Measurements from ENCODE around the gene ZBP1. TPM values are rescaled to one million over a fixed set of nuclear protein-coding genes. Genes with fewer than 3 reads are reported as not detected.

ZBP1 gene
- polyA plus RNA-seq, 4 donors = 0.08 to 0.10 TPM; not detected in 2

DNA sequence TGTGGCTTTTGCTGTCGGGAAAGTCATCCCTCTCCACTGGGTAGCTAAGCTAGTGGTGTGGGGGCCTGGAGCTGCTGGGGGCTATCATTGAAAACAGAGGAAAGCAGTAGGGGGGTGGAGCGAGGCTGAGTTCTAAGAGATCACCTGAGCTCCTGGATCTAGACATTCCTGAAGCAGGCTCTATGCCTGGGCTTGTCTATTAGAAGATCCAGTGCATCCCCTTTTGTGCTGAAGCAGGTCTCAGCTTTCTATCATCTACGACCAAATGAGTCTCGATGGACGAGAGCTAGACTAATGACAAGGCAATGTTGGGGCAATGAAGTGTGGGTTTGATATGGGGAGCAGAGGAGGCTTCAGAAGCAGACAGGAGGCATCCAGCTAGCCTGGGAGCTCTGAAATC is 18.5 kb downstream of the ZBP1 start:
- DNase-seq (ENCODE audit: low read depth in 4 of 4, low spot score in 3 of 4) = no peak

- no peak for DNase-seq (ENCODE audit: low read depth in 4 of 4, low spot score in 3 of 4)
These were observed 19.0 kb downstream of the ZBP1 start for GRCh38 chr20:57601211-57601570.

DNA sequence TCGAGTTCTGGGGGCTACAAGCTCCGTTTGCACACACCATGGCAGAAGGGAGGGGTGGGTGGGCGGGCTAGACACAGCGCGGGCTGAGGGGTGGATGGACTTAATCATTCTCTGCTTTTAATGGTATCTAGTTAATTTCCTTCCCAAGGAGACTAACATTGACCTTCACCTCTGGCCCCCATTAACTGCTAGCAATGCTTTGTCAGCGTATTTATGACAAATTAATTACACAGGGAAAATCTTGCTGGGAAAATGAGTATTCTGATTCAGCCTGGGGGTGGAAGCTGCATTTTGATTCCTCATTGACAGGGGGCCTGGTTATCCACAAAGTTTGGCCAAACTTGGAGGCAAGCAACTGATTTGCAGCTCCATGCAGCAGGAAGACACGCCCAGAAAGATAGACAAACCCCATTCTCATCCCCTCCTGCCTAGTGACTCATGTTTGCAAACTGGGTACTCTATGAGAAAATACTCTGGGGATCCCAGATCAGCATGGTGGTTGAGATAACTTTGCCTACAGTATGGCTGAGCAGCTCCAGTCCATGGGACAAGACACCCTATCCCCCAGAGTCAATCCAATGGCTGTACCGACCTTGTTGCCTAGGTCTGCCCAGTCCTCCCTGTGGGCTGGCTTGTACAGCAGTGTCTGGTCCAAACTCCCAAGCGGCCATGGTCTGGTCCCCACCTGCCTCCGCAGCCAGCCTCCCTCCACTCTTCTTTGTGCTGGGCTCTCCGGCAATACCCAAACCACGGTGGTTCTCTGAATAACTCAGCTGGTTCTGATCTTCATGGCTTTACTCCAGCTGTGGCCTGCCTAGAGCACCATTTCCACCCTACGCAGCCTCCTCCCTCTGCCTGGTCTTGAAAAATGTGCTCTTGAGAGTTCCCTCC is 19.7 kb downstream of the ZBP1 start:
- no peak for DNase-seq (ENCODE audit: low read depth in 4 of 4, low spot score in 3 of 4)

DNA sequence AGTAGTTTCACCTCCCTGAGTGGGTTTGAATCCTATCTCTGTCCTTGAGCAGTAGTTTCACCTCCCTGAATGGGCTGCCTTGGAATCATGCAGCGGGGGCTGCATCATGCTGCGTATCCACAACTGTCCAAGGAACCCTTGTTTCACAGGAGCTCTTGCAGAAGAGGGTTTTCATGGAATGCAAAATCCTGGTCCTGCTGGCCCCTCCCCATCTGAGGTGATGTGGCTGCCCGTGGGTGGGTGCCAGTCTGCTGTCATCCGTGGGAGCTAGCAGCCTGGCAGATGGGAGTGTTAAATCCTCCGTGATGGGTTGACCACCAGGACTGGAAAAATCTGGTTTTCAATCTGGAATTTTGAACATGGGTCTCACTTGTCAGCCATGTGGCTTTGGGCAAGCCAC is 21.7 kb downstream of the ZBP1 start:
- DNase-seq (ENCODE audit: low read depth in 4 of 4, low spot score in 3 of 4) = no peak

DNA sequence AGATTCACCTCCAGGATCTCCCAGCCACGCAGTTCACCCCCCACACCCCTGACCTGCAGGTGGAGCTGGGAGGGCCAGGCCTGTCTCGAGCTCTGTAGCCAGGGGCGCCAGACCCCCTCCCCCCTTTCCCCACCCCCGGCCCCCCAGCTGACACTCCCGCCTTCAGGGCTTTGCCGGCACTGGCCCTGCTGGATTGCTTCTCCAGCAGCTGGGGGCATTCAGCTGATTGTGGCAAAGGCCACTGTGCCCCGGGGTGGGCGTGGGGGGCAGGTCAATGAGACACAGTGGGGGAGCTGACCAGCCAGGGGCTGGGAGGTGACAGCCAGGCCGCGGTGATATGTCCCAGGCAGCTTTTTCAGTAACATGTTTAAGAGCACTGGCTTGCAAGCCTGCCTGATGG is 22.2 kb downstream of the ZBP1 start:
- no peak for DNase-seq (ENCODE audit: low read depth in 4 of 4, low spot score in 3 of 4)

DNA sequence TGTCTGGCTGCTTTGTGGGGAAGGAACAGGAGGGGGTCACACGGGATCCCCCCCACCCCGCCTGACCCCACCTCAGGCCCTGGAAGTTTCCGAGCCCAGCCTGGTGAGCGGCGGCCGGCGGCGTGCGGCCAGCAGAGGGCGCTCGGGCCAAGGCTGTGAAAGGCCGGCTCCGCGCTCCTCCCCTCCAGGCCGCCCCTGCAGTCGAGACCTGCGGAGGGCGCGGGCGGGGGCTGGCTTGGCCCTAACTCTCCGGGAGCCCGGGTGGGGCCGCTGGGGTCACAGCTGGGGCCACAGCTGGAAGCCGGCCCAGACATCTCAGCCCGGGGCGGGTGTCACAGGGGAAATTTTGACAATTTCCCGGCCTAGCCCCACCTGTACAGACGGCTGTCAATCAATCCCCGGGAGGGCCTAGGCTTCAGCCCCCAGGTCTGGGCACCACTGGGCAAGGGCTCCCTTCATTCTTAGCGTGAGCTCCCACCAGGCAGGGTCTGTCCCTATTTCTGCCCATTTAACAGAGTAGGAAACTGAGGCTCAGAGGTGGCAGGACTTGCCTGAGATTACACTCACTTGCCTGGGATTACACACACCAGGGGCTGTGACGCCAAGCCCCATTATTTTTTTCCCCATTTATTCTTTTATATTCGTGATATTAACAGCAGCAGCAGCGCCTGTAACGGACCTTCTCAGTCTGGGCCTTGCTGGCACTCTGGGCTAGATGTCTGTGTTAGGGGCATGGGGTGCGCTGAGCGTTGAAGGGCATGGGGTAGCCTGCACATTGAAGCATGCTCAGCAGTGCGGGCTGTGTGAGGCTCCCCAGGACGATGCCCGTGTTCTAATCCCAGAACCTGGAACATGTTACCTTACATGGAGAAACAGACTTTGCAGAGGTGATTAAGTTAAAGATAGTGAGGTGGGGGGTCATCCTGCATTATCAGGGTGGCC is 23.0 kb downstream of the ZBP1 start:
- no peak for DNase-seq (ENCODE audit: low read depth in 4 of 4, low spot score in 3 of 4)

GRCh38 chr20:57596358-57596757 is 23.9 kb downstream of the ZBP1 start:
- DNase-seq (ENCODE audit: low read depth in 4 of 4, low spot score in 3 of 4) = no peak

- DNase-seq (ENCODE audit: low read depth in 4 of 4, low spot score in 3 of 4) = no peak
These were observed 24.9 kb downstream of the ZBP1 start for GRCh38 chr20:57595041-57596030.

GRCh38 chr20:57594092-57594951 is 25.9 kb downstream of the ZBP1 start:
- no peak for DNase-seq (ENCODE audit: low read depth in 4 of 4, low spot score in 3 of 4)

GRCh38 chr20:57593134-57593886 is 26.9 kb downstream of the ZBP1 start:
- no peak for DNase-seq (ENCODE audit: low read depth in 4 of 4, low spot score in 3 of 4)

DNA sequence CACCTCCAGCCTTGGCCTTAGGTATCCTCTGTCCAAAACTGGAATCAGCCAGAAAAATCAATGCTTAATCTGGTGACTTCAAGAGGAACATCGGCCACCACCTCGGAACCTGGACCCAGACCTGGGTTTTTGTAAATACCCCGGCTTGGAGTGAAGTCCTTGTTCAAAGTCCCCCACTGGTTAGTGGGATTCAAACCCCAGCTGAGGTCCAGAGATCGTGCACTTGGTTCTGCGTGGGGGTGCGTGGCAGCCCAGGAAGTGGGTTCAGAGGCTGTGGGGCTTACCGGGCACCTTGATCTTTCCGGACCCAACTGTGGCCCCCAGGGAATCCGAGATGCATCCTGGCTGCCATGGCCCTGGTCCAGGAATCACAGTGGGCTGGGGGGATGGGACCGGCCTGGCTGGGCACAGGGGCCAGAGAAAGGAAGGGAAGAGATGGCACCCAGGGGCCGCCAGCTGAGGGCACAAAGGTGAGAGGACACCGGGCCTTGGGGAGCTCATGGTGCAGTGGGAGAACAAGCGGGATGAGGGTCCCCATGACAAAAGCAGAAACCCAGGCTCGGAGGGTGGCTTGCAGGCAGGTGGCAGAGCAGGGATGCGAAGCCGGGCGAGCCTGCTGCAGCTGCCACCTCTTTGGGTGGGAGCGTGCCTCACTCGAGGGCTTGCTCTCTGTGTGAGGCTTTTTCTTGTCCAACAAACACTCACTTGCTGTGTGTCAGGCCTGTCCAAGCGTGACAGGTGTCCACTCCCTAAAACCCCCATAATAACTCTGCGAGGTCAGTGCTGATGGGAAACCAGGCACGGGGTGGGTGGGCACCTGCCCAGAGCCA is 27.7 kb downstream of the ZBP1 start:
- no peak for DNase-seq (ENCODE audit: low read depth in 4 of 4, low spot score in 3 of 4)

DNA sequence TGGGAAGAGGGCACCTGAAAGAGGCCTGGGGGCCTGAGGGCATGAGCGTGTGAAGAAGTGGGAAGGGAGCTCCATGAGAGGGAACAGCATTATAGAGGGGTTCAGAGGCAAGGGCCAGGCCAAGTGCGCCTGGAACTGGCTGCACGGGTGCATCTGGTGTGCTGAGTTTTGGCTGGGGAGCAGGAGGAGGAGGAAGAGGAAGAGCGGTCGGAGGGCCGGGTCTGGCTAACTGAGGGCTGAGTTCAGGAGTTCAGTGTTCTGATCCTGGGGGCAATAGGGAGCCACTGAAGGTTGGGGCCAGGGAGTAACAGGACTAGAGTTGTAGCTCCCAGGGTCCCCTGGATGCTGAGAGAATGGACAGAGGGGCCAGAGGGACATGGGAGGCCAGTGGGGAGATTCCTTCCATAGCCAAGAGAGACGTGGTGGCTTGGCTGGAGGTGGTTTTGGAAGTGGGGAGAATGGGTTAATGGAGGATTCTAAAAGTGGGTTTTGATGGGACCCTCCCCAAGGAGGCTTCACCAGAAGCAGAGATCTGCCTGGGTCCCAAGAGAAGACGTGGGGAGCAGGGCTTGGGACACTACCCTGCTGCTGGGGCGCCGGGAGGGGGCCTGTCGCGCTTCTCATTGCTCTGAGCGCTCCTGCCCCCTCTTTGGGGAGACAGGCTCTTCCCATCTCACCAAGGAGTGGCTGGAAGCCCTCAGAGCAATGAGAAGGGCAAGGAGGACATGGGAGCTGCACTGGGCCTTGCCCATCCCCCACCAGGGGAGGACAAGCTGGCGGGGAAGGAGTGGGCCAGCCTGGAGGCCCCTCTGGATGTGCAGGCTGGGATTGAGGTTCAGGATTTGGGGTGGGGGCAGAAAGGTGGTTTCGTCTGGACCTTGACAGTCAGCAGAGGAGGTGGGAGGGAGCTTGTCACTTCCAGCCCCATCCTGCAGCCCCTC is 28.7 kb downstream of the ZBP1 start:
- no peak for DNase-seq (ENCODE audit: low read depth in 4 of 4, low spot score in 3 of 4)

GRCh38 chr20:57590485-57591288 is 29.5 kb downstream of the ZBP1 start:
- DNase-seq (ENCODE audit: low read depth in 4 of 4, low spot score in 3 of 4) = no peak

- DNase-seq (ENCODE audit: low read depth in 4 of 4, low spot score in 3 of 4) = peak in 1 of 4 donors; percentile 54
These were observed 30.3 kb downstream of the ZBP1 start for GRCh38 chr20:57589728-57590484.

DNA sequence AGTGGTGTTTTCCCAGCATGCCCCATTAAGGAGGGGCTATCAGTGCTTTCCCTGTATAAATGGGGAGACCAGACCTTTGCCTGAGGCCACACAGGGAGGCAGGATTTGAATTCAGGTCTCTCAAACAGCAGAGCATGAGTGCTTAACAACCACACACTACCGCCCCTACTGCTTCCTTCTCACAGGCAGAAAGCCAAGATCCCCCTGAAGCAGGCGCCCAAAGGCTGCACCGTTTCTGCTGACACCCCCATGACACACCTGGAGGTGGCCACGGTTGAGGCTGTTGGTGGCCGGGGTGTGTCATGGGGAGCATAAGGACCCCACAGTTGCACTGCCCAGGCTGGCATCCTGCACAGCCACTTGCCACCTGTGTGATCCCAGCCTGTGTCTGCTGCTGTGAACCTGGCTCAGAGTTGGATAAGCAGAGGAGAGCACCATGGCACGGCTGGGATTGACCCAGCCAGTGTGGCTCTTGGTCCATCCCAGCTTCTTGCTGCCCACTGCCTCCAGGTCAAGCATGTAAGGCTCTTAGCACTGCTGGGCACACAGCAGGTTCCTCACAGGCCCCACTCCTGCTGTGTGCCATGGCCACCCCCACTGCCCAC is 31.0 kb downstream of the ZBP1 start:
- DNase-seq (ENCODE audit: low read depth in 4 of 4, low spot score in 3 of 4) = no peak

Measured in left renal pelvis (tissue), 4 donors.